CD4-positive, alpha-beta T cell (primary cell): ENCODE data around the gene SLC12A9. TPM values are rescaled to one million over a fixed set of nuclear protein-coding genes. Genes with fewer than 3 reads are reported as not detected.
"Not testable (repeated sequence)": the region's sequence is repeated elsewhere in the genome, so short reads cannot be mapped to it uniquely, and the experiment has no call there.

Experiments
- ATAC-seq: fragments of 200-7000 bp; cut with Tn5 transposase; one replicate; pipeline ENCODE4 v1.10.0; 2022; ENCODE audit warnings: mild to moderate bottlenecking; ENCODE audit not compliant: poor library complexity
- CTCF ChIA-PET: fragments of 350-600 bp; sonication (Branson Sonifier 250); formaldehyde crosslinking; loops from one replicate; lab custom pipeline; 2021; ENCODE audit warnings: antibody characterized with exemption, inconsistent platforms; lab: Charles Lee
- POLR2A ChIA-PET: fragments of 350-600 bp; sonication (Branson Sonifier 250); formaldehyde crosslinking; loops from one replicate; lab custom pipeline; 2021; ENCODE audit warnings: antibody characterized with exemption, inconsistent platforms; lab: Charles Lee
- DNase-seq, 14 experiments: peaks; one replicate each; pipeline ENCODE4 v3.0.0-alpha.2; 2013 to 2020; ENCODE audit warnings: mixed read lengths in 2 of 14
- H3K27ac ChIP-seq, 2 donors: one replicate each; pipeline versions ENCODE4 v1.5.1 to v1.7.0; 2013; ENCODE audit warnings: low read length in 2 of 2, low read depth in 1 of 2, mild to moderate bottlenecking in 1 of 2
- H3K27me3 ChIP-seq, 2 experiments: 1 replicate in 1 of 2; 2 replicates in 1 of 2; pipeline versions ENCODE4 v1.6.1 to v1.7.0; 2013; ENCODE audit warnings: low read length in 2 of 2, control low read depth in 1 of 2, mild to moderate bottlenecking in 1 of 2, moderate library complexity in 1 of 2; ENCODE audit not compliant: insufficient read depth in 2 of 2, control insufficient read depth in 1 of 2
- H3K36me3 ChIP-seq: one replicate; pipeline ENCODE4 v1.6.1; 2013; ENCODE audit warnings: low read length, control low read depth; ENCODE audit not compliant: insufficient read depth
- H3K4me1 ChIP-seq: one replicate; pipeline ENCODE4 v1.6.1; 2013; ENCODE audit warnings: low read length, control low read depth; ENCODE audit not compliant: insufficient read depth
- H3K4me3 ChIP-seq: one replicate; pipeline ENCODE4 v1.5.1; 2013; ENCODE audit warnings: mild to moderate bottlenecking, low read length, moderate library complexity
- H3K9me3 ChIP-seq, 2 experiments: 1 replicate in 1 of 2; 2 replicates in 1 of 2; pipeline versions ENCODE4 v1.6.1 to v1.7.0; 2013; ENCODE audit warnings: low read length in 2 of 2, mild to moderate bottlenecking in 2 of 2, control low read depth in 1 of 2, moderate library complexity in 1 of 2; ENCODE audit not compliant: control insufficient read depth in 1 of 2, insufficient read depth in 1 of 2
- H3K27ac Mint-ChIP-seq: one replicate; pipeline ENCODE4 v1.8.0; 2020; ENCODE audit warnings: mixed read lengths
- H3K27me3 Mint-ChIP-seq: one replicate; pipeline ENCODE4 v1.8.0; 2021; ENCODE audit warnings: mixed read lengths
- H3K36me3 Mint-ChIP-seq: one replicate; pipeline ENCODE4 v1.8.0; 2021; ENCODE audit warnings: low read depth, mixed read lengths
- H3K4me1 Mint-ChIP-seq: one replicate; pipeline ENCODE4 v1.8.0; 2021; ENCODE audit warnings: low read depth, mixed read lengths
- H3K4me3 Mint-ChIP-seq: one replicate; pipeline ENCODE4 v1.8.0; 2020; ENCODE audit warnings: mild to moderate bottlenecking, mixed read lengths
- H3K9me3 Mint-ChIP-seq: one replicate; pipeline ENCODE4 v1.8.0; 2020; ENCODE audit warnings: mixed read lengths
- CTCF ChIP-seq: fragments of 200-600 bp; IDR thresholded peaks from one replicate; pipeline ENCODE4 v1.8.0; 2022; ENCODE audit warnings: antibody characterized with exemption, mild to moderate bottlenecking
- intact Hi-C, 2 experiments: fragments of 100-400 bp; cut with DNase I in 1 of 2; cut with micrococcal nuclease in 1 of 2; formaldehyde crosslinking; loops; one replicate each; pipeline versions ENCODE4 v1.15.1 to v1.9.0; 2023 to 2025; cut with DNase I, micrococcal nuclease
- total RNA-seq, 174 experiments: library from RNA in 2 of 174; stranded (reverse) in 2 of 174; gene quantifications; one replicate each; pipeline ENCODE4 v1.2.3 and lab custom pipeline; 2021 to 2026

Gene SLC12A9
- total RNA-seq, 2 experiments from 2014 or later = 26.3 to 28.2 TPM

DNA sequence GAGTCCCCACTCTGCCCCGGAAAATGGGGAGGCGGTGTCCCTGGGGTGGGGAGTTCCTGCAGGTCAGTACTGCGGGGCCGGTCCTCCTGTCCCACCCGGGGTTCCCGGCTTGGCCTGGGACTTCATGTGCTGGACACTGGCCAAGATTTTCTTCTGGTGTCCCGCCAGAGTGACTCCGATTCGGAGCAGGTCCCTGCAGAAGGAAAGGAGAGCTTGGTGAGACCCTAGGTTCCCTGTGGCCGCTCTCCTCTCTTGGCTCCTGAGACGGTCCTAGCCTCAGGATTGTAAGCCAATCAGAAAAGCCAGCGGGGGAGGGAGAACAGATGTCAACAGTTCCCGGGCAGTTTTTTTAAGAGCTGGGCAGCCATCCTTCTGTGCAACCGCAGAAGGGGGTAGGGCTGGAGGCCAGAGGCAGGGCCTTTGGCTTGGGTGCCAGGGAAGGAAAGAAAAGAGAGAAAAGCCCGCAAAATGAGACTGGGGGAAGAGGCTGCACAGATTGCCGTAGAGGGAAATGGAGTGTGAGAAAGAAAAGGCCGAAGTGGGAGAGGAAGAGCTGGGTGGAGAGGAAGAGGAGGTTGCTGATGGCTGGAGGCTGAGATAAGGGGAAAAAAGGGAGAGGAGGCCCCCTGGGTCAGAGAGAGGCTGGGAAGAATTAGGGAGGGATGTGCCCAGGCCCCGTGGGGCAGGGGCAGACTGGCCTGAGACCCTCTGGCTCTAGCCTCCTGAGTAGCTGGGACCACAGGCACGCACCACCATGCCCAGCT is 48.9 kb upstream of the SLC12A9 start:
- Histone ChIP-seq H3K4me3 (no peak overlapping the region), H3K36me3 (no peaks in the 10 kb centered on the region), H3K4me1 (peaks cover 4% of the 10 kb centered on the region), H3K27ac (no peak overlapping the region), H3K27me3 (peaks cover 0 to 8% of the 10 kb centered on the region in 2 experiments), H3K9me3 (no peaks in the 10 kb centered on the region)
- H3K27me3 Mint-ChIP-seq = no peaks in the 10 kb centered on the region
- no peak overlapping the region for H3K4me3 Mint-ChIP-seq
- H3K27ac Mint-ChIP-seq = no peak overlapping the region
- DNase-seq = peak in 5 of 14 experiments; percentile 15 to 65 (median 57)
- H3K9me3 Mint-ChIP-seq = no peaks in the 10 kb centered on the region
- no peaks in the 10 kb centered on the region for H3K4me1 Mint-ChIP-seq
- intact Hi-C loops = loop anchor here in 1 of 2 experiments (5.0 kb wide), 1 partner anchor 684 kb away; no protein-coding TSS in a partner anchor
- no peaks in the 10 kb centered on the region for H3K36me3 Mint-ChIP-seq
- TF ChIP-seq CTCF = no peak
- ChIA-PET POLR2A (no interaction called here), CTCF (no interaction called here)
- no peak for ATAC-seq

DNA sequence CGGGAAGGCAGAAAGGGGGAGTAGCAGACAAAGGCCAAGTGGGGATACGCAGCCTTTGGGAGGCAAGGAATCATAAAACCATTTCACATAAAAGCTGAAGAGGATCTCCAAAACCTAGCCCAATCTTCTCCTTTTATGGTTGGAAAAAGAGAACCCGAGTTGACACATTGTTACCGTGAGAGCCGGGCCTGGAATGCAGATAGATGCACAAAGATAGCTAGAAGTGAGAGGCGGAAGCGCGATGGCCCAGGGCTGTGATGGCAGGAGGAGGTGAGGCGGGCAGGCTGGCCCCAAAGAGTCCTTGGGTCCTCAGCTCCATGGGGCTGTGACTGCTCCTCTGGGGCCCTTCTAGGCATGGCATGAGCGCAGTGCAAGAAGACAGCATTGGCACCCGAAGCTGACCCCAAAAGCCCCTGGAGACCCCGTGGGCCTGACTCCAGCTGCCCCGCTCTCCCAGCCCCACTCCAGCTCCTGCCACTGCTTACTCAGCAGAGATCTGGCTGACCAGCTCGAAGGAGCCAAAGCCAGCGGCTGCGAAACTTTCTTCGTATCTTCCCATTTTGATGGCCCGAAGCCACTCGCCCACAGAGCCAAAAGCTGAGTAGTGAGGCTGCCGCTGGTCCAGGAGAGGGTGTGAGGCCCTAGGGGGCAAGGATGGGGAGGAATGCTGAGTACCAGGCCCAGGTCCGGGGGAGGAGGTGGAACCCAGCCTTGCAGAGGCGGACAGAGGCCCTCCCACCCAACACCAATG is 47.7 kb upstream of the SLC12A9 start:
- Mint-ChIP-seq H3K4me3 (no peak overlapping the region), H3K4me1 (no peaks in the 10 kb centered on the region), H3K9me3 (no peaks in the 10 kb centered on the region), H3K27ac (no peak overlapping the region), H3K36me3 (no peaks in the 10 kb centered on the region), H3K27me3 (no peaks in the 10 kb centered on the region)
- ChIA-PET POLR2A (no interaction called here), CTCF (no interaction called here)
- no peaks in the 10 kb centered on the region for H3K36me3 ChIP-seq
- H3K4me1 ChIP-seq = no peaks in the 10 kb centered on the region
- intact Hi-C loops = loop anchor here in 1 of 2 experiments (5.0 kb wide), 1 partner anchor 682 kb away; no protein-coding TSS in a partner anchor
- ATAC-seq (no peak), DNase-seq (no peak)
- H3K27ac ChIP-seq = no peak overlapping the region
- no peak overlapping the region for H3K4me3 ChIP-seq
- no peaks in the 10 kb centered on the region for H3K9me3 ChIP-seq
- TF ChIP-seq CTCF = no peak
- H3K27me3 ChIP-seq = peaks cover 0 to under 1% of the 10 kb centered on the region in 2 experiments

- Mint-ChIP-seq H3K27me3 (no peaks in the 10 kb centered on the region), H3K4me1 (no peaks in the 10 kb centered on the region), H3K36me3 (no peaks in the 10 kb centered on the region), H3K9me3 (no peaks in the 10 kb centered on the region), H3K4me3 (no peak overlapping the region), H3K27ac (no peak overlapping the region)
- TF ChIP-seq CTCF = no peak
- no peaks in the 10 kb centered on the region for H3K9me3 ChIP-seq
- intact Hi-C loops = no loop called here
- H3K27ac ChIP-seq = no peak overlapping the region
- no peak for DNase-seq
- H3K36me3 ChIP-seq = no peaks in the 10 kb centered on the region
- no peak overlapping the region for H3K4me3 ChIP-seq
- CTCF ChIA-PET = interaction anchor here (0.7 kb wide), 1 partner anchor 9 kb away, joined by 3 read pairs; no protein-coding TSS in a partner anchor
- no peak for ATAC-seq
- H3K27me3 ChIP-seq = no peaks in the 10 kb centered on the region
- POLR2A ChIA-PET = no interaction called here
- H3K4me1 ChIP-seq = no peaks in the 10 kb centered on the region
Measured at GRCh38 chr7:100806276-100806675, 46.2 kb upstream of the SLC12A9 start.

- H3K36me3 ChIP-seq, H3K9me3 Mint-ChIP-seq, H3K27ac Mint-ChIP-seq, H3K4me1 Mint-ChIP-seq, H3K4me3 Mint-ChIP-seq, H3K36me3 Mint-ChIP-seq, DNase-seq, H3K27me3 Mint-ChIP-seq, H3K4me1 ChIP-seq, H3K27me3 ChIP-seq, POLR2A ChIA-PET, H3K9me3 ChIP-seq, H3K4me3 ChIP-seq, intact Hi-C loops, ATAC-seq, H3K27ac ChIP-seq: not testable (repeated sequence)
- CTCF ChIA-PET = interaction anchor here (0.7 kb wide), 1 partner anchor 8 kb away, joined by 3 read pairs; no protein-coding TSS in a partner anchor
Measured at GRCh38 chr7:100806883-100807282, 45.6 kb upstream of the SLC12A9 start.
